Activated CD4-positive, alpha-beta T cell treated with anti-CD3 and anti-CD28 coated beads for 36 hours (primary cell): Measurements from ENCODE around the gene ATP8B1. TPM values are rescaled to one million over a fixed set of nuclear protein-coding genes. Genes with fewer than 3 reads are reported as not detected.
"Not testable (repeated sequence)": the region's sequence is repeated elsewhere in the genome, so short reads cannot be mapped to it uniquely, and the experiment has no call there.

Source experiments
- ATAC-seq: fragments of 200-7000 bp; cut with Tn5 transposase; one replicate; pipeline ENCODE4 v1.10.0; 2021; ENCODE audit warnings: mild to moderate bottlenecking, moderate library complexity
- CTCF ChIA-PET: fragments of 350-600 bp; sonication (Branson Sonifier 250); formaldehyde crosslinking; loops from one replicate; lab custom pipeline; 2021; ENCODE audit warnings: antibody characterized with exemption; lab: Charles Lee
- POLR2A ChIA-PET: fragments of 350-600 bp; sonication (Branson Sonifier 250); formaldehyde crosslinking; loops from one replicate; lab custom pipeline; 2021; ENCODE audit warnings: antibody characterized with exemption, inconsistent platforms; lab: Charles Lee
- DNase-seq: peaks from one replicate; pipeline ENCODE4 v3.0.0-alpha.2; 2020
- H3K27ac Mint-ChIP-seq: one replicate; pipeline ENCODE4 v1.8.0; 2021; ENCODE audit warnings: mixed read lengths
- H3K27me3 Mint-ChIP-seq: one replicate; pipeline ENCODE4 v1.8.0; 2021; ENCODE audit warnings: mixed read lengths
- H3K36me3 Mint-ChIP-seq: one replicate; pipeline ENCODE4 v1.8.0; 2021; ENCODE audit warnings: low read depth, mixed read lengths
- H3K4me1 Mint-ChIP-seq: one replicate; pipeline ENCODE4 v1.8.0; 2021; ENCODE audit warnings: mixed read lengths
- H3K4me3 Mint-ChIP-seq: one replicate; pipeline ENCODE4 v1.8.0; 2021; ENCODE audit warnings: mild to moderate bottlenecking, moderate library complexity, mixed read lengths
- H3K9me3 Mint-ChIP-seq: one replicate; pipeline ENCODE4 v1.8.0; 2021; ENCODE audit warnings: low read depth, mixed read lengths
- intact Hi-C, 2 experiments: fragments of 100-400 bp; cut with DNase I in 1 of 2; cut with micrococcal nuclease in 1 of 2; formaldehyde crosslinking; loops; one replicate each; pipeline versions ENCODE4 v1.14.2 to v1.15.1; 2022 to 2024; cut with DNase I, micrococcal nuclease
- total RNA-seq, 2 experiments: library from RNA; stranded (reverse); gene quantifications; one replicate each; pipeline ENCODE4 v1.2.3, GENCODE V29; 2021

ATP8B1 gene
- total RNA-seq, 2 experiments from 2014 or later = not detected

DNA sequence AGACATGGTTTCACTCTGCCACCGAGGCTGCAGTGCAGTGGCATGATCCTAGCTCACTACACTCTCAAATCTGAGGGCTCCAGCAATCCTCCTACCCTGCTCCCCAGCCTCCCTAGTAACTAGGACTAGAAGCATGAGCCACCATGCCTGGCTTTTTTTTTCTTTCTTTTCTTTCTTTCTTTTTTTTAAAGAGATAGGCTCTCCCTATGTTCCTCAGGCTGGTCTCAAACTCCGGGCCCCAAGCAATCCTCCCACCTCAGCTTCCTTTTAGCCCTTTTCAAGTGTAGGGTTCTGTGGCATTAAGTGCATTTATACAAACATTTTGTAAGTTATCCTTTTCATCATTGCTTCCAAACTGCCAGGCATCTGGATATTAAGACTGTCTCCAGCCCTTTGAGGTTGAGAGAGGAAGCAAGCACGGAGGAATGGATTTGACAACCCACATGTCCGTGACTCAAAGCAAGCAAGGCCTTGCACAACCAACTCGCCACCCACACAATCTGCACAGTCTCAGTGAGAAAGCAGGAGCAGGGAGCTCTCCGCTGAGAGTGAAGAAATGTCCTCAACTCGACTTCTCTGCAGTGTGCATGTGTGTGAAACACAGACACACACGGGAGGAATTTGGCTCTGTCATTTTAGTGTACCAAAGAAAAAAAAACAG lies 65.6 kb downstream of the ATP8B1 start:
- Mint-ChIP-seq H3K4me3 (no peak overlapping the region), H3K9me3 (peaks cover 16% of the 10 kb centered on the region), H3K27me3 (no peaks in the 10 kb centered on the region), H3K27ac (no peak overlapping the region), H3K36me3 (peaks cover 32% of the 10 kb centered on the region), H3K4me1 (no peaks in the 10 kb centered on the region)
- ChIA-PET POLR2A (no interaction called here), CTCF (no interaction called here)
- ATAC-seq (no peak), DNase-seq (no peak)
- intact Hi-C loops = no loop called here

DNA sequence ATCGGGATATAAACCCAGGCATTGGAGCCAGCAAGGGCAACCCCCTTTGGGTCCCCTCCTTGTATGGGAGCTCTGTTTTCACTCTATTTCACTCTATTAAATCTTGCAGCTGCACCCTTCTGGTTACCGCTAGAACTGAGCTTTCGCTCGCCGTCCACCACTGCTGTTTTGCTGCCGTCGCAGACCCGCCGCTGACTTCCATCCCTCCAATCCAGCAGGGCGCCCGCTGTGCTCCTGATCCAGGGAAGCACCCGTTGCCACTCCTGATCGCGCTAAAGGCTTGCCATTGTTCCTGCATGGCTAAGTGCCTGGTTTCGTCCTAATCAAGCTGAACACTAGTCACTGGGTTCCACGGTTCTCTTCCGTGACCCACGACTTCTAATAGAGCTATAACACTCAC lies 68.1 kb downstream of the ATP8B1 start:
- POLR2A ChIA-PET, ATAC-seq, H3K4me1 Mint-ChIP-seq, H3K27ac Mint-ChIP-seq, CTCF ChIA-PET, H3K4me3 Mint-ChIP-seq, DNase-seq, H3K27me3 Mint-ChIP-seq, intact Hi-C loops: not testable (repeated sequence)
- Mint-ChIP-seq H3K9me3 (peaks cover 24% of the 10 kb centered on the region), H3K36me3 (peaks cover 30% of the 10 kb centered on the region)

DNA sequence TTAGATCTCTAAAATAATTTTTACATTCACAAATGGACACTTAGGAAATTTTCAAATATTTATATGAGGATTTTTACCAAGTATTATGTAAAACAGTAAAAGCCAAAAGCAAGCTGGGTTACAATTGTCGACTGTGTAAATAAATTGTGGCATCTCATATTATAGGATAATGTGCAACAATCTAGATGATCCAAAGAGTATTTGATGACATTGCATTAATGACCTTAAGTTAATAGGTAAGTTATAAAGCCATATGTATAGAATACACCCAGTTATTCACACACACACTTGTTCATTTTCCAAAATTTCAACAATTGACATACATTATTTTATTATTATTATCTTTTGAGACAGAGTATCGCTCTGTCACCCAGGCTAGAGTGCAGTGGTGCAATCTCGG lies 69.3 kb downstream of the ATP8B1 start:
- POLR2A ChIA-PET = no interaction called here
- Mint-ChIP-seq H3K27me3 (no peaks in the 10 kb centered on the region), H3K4me3 (no peak overlapping the region), H3K9me3 (peaks cover 26% of the 10 kb centered on the region), H3K27ac (no peak overlapping the region), H3K36me3 (peaks cover 26% of the 10 kb centered on the region), H3K4me1 (no peaks in the 10 kb centered on the region)
- intact Hi-C loops = no loop called here
- no peak for ATAC-seq
- CTCF ChIA-PET = no interaction called here
- DNase-seq = no peak

DNA sequence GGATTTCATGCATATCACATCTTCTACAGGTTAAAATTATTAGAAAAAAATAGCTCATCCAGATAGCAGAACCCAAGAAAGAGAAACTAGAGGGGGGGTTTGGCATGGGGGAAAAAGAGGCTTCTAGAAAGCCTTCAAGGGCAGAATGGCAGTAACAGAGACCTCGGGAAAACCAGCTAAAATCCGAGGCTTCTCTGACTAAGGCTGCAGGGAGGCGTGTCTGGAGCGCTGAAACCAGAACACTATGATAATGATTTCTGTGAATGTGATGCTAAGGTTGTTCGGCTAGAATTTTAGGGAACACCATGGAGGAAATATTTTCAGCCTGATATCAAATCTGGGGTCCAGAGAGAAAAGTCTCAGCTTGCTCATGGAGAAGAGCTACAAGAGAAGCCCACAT lies 73.0 kb downstream of the ATP8B1 start:
- ChIA-PET CTCF (interaction anchor here (0.7 kb wide), 1 partner anchor 54 kb away, joined by 3 read pairs; no protein-coding TSS in a partner anchor), POLR2A (no interaction called here)
- Mint-ChIP-seq H3K4me1 (no peaks in the 10 kb centered on the region), H3K27me3 (no peaks in the 10 kb centered on the region), H3K27ac (no peak overlapping the region), H3K9me3 (peaks cover 37% of the 10 kb centered on the region), H3K36me3 (peaks cover 11% of the 10 kb centered on the region), H3K4me3 (no peak overlapping the region)
- intact Hi-C loops = no loop called here
- no peak for DNase-seq
- ATAC-seq = no peak

DNA sequence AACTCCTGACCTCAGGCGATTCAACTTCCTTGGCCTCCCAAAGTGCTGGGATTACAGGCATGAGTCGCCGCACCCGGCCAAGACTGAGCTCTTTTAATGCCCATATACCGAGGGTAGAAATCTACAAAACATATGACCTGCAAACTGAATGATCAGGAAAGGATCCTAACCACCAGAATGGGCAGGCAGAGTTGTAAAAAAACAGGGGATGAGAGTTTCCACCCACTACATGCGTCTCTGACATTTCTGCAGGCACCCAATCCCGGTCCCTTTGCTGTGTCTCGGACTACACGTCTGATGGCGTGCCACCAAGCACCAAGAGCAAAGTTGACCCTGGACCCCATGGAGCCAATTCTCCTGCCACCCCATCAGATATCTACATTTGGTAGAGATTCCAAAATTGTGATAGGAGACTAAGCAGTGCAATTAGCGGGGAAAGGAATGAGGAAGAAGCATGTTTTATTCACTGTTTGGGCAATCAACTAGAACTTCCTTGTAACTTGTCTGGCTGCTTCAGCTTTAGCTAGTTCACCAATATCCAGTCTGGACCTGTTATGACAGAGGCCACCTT lies 74.1 kb downstream of the ATP8B1 start:
- no peak for ATAC-seq
- POLR2A ChIA-PET = no interaction called here

DNA sequence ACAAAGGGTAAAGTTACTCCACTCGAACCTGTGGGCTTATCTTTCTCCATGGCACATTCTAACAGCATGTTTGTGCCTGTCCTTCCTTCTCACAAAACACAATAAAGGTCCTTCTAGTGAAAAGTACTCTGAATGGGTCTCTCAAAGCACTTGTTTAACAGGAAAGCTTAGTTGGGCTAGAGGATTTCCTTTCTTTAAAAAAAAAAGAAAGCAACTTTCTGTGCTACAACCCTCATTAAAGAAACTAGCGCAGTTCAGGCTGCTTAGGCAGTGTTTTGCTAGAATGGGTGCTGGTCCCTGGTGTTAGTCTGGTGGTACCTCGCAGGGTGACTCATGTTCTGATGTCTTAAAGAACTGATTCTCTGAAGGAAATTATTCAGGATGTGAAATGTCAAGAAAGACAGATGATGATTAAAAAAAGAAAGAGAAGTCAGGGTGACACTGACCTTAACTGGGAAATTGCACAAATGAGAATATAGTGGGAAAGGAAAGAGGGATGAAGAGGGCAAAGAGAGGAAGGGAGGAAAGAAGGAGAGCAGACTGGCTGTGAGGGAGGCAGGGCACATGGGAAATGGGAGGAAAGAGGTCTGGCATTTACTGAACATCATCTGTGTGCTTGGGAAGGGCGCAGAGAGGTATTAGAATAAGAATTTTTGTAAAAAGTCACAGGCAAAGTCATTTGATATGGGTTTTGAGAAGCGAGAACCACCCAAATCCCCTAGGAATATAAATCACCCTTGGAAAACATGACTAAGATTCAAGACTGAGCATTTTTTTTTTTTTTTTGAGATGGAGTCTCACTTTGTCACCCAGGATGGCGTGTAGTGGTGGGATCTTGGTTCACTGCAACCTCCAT lies 74.9 kb downstream of the ATP8B1 start:
- no peak overlapping the region for H3K4me3 Mint-ChIP-seq
- intact Hi-C loops = no loop called here
- H3K36me3 Mint-ChIP-seq = peaks cover 6% of the 10 kb centered on the region
- H3K9me3 Mint-ChIP-seq = peaks cover 35% of the 10 kb centered on the region
- H3K27ac Mint-ChIP-seq = no peak overlapping the region
- ChIA-PET CTCF (no interaction called here), POLR2A (no interaction called here)
- H3K4me1 Mint-ChIP-seq = no peaks in the 10 kb centered on the region
- ATAC-seq (peak; percentile 36), DNase-seq (no peak)
- H3K27me3 Mint-ChIP-seq = no peaks in the 10 kb centered on the region

More for the DNA sequence above, 74.1 kb downstream of the ATP8B1 start:
- Mint-ChIP-seq H3K27me3 (no peaks in the 10 kb centered on the region), H3K27ac (no peak overlapping the region), H3K4me1 (no peaks in the 10 kb centered on the region), H3K4me3 (no peak overlapping the region), H3K36me3 (peaks cover 7% of the 10 kb centered on the region), H3K9me3 (peaks cover 35% of the 10 kb centered on the region)
- DNase-seq = no peak
- intact Hi-C loops = no loop called here
- CTCF ChIA-PET = interaction anchor here (0.7 kb wide), 1 partner anchor 216 kb away, joined by 3 read pairs; no protein-coding TSS in a partner anchor

DNA sequence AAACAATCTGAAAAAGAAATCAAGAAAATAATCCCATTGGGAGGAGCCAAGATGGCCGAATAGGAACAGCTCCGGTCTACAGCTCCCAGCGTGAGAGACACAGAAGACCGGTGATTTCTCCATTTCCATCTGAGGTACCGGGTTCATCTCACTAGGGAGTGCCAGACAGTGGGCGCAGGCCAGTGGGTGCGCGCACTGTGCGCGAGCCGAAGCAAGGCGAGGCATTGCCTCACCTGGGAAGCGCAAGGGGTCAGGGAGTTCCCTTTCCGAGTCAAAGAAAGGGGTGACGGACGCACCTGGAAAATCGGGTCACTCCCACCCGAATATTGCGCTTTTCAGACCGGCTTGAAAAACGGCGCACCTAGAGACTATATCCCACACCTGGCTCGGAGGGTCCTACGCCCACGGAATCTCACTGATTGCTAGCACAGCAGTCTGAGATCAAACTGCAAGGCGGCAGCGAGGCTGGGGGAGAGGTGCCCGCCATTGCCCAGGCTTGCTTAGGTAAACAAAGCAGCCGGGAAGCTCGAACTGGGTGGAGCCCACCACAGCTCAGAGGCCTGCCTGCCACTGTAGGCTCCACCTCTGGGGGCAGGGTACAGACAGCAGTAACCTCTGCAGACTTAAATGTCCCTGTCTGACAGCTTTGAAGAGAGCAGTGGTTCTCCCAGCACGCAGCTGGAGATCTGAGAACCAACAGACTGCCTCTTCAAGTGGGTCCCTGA lies 83.7 kb downstream of the ATP8B1 start:
- H3K4me1 Mint-ChIP-seq, H3K27me3 Mint-ChIP-seq, intact Hi-C loops, H3K4me3 Mint-ChIP-seq, H3K36me3 Mint-ChIP-seq, H3K27ac Mint-ChIP-seq, ATAC-seq, CTCF ChIA-PET, POLR2A ChIA-PET, DNase-seq: not testable (repeated sequence)
- peaks cover 25% of the 10 kb centered on the region for H3K9me3 Mint-ChIP-seq

DNA sequence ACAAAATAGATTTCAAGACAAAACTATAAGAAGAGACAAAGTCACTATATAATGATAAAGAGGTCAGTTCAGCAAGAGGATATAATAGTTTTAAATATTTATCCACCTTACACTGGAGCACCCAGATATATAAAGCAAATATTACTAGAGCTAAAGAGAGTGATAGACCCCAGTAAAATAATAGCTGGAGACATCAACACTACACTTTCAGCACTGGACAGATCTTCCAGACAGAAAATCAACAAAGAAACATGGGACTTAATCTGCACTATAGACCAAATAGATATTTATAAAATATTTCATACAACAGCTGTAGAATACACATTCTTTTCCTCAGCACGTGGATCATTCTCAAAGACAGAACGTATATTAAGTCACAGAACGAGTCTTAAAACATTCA lies 86.6 kb downstream of the ATP8B1 start:
- peaks cover 26% of the 10 kb centered on the region for H3K9me3 Mint-ChIP-seq
- POLR2A ChIA-PET = no interaction called here
- H3K27ac Mint-ChIP-seq = no peak overlapping the region
- no peak for DNase-seq
- H3K27me3 Mint-ChIP-seq = no peaks in the 10 kb centered on the region
- peaks cover 5% of the 10 kb centered on the region for H3K36me3 Mint-ChIP-seq
- no peaks in the 10 kb centered on the region for H3K4me1 Mint-ChIP-seq
- ATAC-seq = no peak
- intact Hi-C loops = no loop called here
- CTCF ChIA-PET = no interaction called here
- H3K4me3 Mint-ChIP-seq = no peak overlapping the region

DNA sequence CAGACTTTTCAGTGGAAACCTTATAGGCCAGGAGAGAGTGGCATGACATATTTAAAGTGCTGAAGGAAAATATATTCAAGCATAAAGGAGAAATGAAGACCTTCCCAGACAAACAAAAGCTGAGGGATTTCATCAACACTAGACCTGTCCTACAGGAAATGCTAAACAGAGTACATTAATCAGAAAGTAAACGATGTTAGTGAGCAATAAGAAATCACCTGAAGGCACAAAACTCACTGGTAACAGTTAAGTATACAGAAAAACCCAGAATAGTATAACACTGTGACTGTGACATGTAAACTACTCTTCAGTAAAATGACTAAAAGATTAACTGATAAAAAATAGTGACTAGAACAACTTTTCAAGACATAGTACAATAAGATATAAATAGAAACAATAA lies 87.4 kb downstream of the ATP8B1 start:
- Mint-ChIP-seq H3K9me3 (peaks cover 26% of the 10 kb centered on the region), H3K27ac (no peak overlapping the region), H3K27me3 (no peaks in the 10 kb centered on the region), H3K4me3 (no peak overlapping the region), H3K4me1 (no peaks in the 10 kb centered on the region), H3K36me3 (peaks cover 5% of the 10 kb centered on the region)
- ChIA-PET CTCF (no interaction called here), POLR2A (no interaction called here)
- no peak for DNase-seq
- no peak for ATAC-seq
- intact Hi-C loops = no loop called here

DNA sequence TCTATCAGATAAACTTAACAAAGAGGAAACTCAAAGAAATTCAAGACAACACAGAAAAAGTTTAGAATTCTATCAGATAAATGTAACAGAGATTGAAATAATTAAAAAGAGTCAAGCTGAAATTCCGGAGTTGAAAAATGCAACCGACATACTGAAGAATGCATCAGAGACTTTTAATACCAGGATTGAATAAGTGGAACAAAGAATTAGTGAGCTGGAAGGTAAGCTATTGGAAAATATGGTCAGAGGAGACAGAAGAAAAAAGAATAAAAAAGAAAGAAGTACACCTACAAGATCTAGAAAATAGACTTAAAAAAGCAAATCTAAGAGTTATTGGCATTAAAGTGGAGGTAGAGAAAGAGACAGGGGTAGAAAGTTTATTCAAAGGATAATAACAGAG lies 88.0 kb downstream of the ATP8B1 start:
- DNase-seq (no peak), ATAC-seq (no peak)
- H3K4me1 Mint-ChIP-seq = no peaks in the 10 kb centered on the region

DNA sequence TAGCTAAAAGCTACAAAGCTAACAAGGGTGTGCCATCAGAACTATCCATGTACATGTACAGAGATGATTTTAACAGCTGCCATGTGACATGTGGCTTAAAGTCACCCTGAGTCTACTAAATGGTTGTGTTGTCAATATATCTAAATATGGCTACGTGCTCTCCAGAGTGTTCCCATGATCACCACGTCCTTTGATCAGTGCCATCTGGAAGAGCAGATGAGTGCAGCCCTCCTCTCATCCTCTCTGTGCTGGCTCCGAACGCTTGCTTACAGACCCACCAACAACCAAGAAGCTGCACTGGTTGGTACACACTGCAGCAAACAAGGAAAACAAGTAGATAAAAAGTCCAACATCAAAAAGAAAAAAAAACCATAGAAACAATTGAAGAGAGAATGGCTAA lies 92.9 kb downstream of the ATP8B1 start:
- peaks cover 20% of the 10 kb centered on the region for H3K9me3 Mint-ChIP-seq
- peaks cover 8% of the 10 kb centered on the region for H3K36me3 Mint-ChIP-seq
- no peak overlapping the region for H3K27ac Mint-ChIP-seq
- no peaks in the 10 kb centered on the region for H3K27me3 Mint-ChIP-seq
- ATAC-seq = no peak
- ChIA-PET POLR2A (no interaction called here), CTCF (interaction anchor here (0.6 kb wide), 1 partner anchor 105 kb away, joined by 3 read pairs; no protein-coding TSS in a partner anchor)
- no peak overlapping the region for H3K4me3 Mint-ChIP-seq
- intact Hi-C loops = no loop called here
- no peaks in the 10 kb centered on the region for H3K4me1 Mint-ChIP-seq
- no peak for DNase-seq

More for the DNA sequence above, 88.0 kb downstream of the ATP8B1 start:
- no peak overlapping the region for H3K4me3 Mint-ChIP-seq
- CTCF ChIA-PET = interaction anchor here (1.7 kb wide), 1 partner anchor 11 kb away, joined by 7 read pairs; no protein-coding TSS in a partner anchor
- no peaks in the 10 kb centered on the region for H3K27me3 Mint-ChIP-seq
- intact Hi-C loops = no loop called here
- peaks cover 28% of the 10 kb centered on the region for H3K9me3 Mint-ChIP-seq
- H3K27ac Mint-ChIP-seq = no peak overlapping the region
- peaks cover 5% of the 10 kb centered on the region for H3K36me3 Mint-ChIP-seq
- POLR2A ChIA-PET = no interaction called here
